Activated T-helper 1 cell treated with Interleukin-2 at 50 U/mL for 16 hours (primary cell): ENCODE results near the gene UNC5C.

Experiments used
- DNase-seq: peaks from one replicate; pipeline ENCODE4 v3.0.0-alpha.2; 2020; ENCODE audit warnings: low read depth

UNC5C gene

DNA sequence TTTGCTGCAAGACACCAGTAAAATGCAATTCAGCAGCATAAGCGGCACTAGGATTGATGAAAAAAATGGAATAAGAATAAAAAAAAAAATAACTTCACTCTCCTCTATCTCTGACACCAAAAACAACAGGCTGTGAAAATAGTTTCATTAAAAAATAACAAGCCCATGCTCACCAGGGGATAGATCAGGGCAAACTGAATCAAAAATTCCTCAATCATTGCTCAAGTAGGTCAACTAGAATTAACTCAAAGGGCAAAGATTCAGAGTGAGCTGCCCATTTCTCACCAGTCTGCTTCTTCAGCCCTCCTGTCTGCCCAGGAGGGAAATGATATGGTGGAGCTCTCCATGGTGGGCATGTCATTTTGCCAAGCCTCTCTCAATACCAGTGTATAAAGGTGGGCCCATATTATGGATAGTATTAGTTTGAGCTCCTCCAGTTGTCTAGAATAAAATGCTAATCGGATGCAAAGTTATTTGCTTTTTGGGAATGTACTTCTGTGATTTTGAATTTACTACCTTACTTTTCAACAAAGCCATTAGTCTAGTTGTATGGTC, 153.9 kb downstream of the UNC5C start:
- DNase-seq = no peak

DNA sequence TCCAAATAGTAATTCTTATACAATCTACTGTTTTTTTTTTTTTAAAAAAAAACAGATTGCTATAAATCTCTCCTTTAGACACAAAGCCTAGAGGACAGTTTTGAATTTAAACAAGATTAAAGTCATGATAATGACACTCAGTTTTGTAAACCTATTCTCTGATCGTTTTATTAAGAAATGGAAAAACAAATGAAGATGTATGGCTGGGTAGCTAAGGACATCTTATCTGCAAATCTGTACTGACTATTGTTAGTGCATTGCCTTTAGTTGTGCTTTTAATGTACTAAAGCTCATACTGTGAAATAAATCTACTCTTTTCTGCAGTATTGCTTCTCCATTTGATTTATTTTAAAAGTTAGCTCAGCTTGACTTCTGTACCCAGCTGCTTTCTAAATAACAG, 155.0 kb downstream of the UNC5C start:
- no peak for DNase-seq

DNA sequence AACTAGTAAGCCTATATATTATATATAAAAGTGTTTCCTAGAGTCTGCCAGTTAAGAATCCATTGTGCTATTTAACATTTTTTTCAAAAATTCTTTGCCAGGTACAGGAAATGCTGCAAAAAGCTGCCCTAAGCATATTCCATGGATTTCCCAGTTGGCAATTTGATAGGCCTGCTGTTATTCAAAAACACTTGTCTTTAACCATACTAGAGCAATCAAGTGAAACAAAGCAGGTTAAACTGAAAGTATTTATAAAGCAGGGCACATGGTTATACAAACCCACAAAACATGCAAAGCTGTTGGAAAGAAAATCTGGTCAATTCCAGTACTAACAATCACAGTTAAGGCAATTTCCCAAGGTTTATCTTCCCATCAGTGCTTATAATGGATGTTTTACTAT, 159.9 kb downstream of the UNC5C start:
- no peak for DNase-seq

DNA sequence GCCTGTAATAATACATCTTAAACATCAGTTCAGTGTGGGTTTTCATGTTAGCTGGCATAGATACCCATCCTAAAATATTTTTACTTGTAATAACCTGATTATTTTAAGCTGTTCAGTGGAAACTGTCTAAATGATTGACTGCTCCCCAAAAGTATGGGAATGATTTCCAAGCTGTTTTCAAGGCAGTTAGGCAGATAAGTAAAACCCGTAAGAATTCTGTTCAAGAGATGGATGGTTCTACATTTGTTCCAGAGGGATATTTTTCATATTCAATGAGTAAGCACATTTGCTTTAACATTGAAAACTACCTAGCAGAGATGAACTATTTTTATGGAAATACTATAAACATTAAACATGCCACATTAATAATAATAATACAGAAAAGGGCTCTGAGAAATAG, 161.1 kb downstream of the UNC5C start:
- DNase-seq = no peak

DNA sequence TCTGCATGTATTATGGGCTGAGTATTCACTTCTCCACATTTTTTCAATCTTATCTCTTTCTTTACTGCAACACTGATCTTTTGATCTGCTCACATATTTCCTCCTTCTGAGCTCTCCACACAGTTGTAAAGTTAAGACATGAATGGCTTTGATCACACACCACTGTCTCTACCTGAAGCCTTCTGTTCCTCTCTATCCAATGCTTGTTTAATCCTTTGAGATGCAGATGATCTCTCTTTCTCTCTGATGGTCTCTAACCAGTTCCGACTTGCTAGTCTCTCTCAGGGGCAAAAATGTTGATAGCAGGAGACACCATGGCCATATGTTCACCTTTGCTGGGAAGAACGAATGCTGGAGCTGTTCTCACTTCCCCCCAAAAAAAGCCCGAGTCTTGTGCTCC, 162.4 kb downstream of the UNC5C start:
- DNase-seq = no peak

DNA sequence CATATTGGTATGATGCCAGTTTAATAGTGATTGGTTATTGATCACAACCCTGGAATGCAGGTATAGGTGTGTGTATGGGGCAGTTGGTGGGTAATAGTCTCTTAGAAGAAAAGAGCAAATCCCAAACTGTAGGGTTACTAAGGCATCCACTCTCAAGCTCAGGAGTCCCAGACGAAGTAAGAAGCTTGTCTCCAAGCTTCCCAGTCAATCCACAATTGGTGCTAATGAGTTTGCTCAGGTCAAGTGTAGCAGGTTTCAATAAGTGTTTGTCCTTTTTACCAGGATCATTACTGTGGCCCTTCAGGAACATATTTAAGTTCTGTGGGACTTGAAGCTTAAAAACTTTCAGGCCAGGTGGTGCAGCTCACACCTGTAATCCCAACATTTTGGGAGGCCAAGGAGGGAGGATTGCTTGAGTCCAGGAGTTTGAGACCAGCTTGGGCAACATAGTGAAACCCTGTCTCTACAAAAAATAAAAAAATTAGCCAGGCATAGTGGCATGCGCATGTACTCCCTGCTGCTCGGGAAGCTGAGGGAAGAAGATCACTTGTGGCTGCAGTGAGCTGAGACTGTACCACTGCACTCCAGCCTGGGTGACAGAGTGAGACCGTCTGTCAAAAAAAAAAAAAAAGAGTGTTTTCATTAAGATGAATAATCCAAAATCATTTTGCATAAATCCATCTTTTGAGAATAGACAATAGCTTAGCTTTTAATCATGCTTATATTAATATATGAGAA, 166.8 kb downstream of the UNC5C start:
- DNase-seq = no peak

DNA sequence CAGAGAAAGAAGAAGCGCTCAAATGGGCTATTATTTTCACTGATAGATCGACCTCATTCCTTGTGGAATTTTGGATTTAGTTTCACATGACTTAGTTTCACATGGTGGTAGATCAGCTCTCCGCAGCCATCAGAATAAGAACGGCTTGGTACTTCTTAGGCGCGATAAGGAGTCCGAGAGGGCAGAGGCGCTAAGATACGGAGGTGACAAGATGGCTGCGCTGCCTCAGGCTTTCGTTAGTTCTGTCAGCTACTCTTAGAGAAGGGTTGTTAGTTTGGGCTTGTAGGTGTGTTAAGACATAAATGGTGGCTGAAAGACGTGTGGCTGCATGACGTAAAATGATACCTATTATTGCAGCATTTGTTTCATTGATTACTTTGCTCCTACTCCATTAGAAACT, 169.1 kb downstream of the UNC5C start:
- DNase-seq = no peak

DNA sequence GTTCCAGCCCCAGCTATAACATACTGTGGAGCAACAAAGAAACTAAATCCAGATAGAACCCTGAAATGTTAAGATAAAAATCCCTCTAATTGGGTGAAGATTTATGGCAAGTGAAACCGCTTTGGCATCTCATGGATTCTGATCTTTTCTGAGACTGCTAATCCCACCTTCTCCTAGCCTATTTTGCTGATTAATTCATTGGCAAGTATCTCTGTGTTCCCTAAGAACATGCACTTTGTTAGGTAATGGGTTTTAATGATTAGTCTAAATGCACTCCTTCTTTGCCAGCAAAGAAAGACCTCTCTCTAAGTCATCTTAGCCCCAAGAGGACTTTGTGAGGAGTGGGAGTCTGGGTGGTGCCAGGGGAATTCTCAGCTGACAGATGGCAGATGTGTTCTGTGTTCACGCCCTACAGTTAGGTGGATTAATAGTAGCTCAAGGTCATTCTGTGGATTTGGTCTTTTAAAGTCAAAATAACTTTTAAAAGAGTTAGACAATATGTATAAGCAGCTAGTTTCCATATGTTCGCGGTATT, 171.3 kb downstream of the UNC5C start:
- no peak for DNase-seq

DNA sequence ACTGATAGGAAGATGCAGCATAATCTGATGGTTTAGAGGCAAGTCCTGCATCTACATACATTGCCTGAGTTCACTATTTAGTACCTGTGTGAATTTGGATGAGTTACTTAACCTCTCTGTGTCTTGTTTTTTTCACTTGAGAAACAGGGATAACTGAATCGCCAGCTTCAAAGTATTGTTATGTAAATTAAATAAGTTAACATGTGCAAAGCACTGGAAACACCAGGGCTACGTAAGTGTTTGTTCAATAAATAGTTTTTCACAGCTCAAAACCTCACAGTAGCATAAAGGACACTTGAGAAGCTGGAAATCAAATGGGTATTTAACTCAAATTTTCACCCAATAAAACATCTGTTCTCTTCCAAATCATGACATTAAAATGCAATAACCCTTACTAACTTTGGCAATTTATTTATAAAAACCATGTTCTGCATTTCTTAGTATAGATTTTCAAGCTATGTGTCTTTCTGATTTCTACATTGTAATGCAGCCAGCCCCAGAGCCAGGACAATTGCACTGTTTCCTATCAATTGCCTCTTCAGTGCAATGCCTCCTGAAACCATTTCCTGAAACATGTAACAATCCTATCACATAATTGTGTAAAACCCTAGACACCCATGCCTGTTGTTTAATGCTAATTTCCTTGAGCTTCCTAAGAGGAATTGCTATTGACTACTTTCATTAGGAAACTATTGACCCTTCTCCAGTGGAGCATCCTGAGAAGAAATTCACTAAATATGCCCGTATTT, 177.1 kb downstream of the UNC5C start:
- DNase-seq = no peak

DNA sequence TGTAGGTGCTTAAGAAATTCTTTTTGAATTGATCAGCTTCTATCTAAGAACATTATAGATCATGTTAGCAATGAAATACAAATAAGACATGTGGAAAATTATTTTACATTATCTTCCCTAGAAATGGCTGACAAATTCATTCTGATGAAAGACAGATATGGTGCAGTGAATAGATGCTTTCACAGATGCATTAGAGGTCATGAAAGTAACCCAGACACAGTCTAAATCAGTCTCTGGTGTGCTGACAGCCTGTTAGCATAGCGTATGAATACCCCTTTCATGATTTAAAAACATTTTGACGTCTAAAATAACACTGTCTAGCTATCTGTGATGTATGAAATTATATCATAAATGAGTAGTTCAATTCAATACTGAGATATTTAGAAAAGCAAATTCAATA, 180.9 kb downstream of the UNC5C start:
- no peak for DNase-seq

DNA sequence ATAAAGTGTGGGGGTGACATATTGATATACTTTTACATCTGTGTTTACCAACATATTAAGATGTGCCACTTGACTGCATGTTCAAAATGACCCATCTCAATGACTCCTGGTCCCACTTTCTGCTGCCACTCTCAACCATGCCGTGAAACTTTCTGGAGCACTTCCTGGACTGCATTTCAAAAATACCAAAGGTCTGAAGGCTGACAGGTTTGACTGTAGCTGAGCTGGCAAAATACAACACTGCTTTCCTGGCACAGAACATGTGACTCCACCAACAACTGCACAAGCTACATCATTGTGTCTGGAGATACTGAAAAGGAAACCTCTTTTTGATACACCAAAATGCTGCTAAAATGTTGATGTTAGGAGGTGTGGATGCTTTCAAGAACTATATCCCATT, 184.8 kb downstream of the UNC5C start:
- no peak for DNase-seq

DNA sequence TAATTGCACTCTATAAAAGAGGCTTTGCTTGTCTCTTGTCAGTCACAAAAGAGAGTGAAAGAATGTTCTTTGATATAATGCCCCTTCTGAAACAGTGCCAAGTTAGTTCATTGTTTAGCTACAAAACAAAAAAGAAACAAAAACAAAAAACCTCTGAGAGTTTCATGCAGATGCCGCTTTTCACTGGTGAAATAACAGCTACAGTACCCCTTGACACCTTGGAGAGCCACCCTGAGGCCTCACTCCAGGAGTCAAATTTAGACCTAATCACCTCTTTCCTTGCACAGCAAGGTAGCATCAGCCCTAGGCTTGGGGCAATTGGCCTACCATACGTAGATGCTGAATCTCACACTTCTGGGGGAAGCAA, 185.2 kb downstream of the UNC5C start:
- no peak for DNase-seq

DNA sequence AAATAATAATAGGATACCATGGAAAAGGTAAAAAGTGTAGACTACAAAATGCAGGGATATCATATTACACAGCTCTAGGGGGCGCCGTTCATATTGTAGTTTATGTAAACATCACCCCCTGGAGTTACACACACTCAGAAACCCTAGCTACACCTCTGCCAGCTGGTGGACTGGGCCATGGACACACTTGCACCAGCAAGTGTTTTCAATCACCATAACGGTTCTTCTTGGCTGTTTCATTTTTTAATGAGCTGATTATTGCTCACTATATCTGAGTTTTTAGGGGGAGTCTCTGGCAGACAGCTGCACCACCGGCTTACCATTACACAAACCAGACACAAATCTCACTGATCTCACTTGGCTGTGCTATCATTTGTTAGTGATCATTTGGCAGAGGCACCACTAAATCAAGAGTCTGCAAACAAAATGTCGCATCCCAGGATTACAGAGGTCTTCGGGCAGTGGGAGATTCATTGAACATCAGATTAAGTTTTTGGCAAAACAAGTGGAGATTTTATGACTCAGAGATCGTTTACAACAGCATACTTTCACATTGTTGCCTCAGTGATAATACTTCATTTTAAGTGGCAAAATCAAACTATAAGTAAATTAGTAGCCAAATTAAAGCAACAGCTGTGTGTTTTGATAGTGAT, 185.7 kb downstream of the UNC5C start:
- no peak for DNase-seq

DNA sequence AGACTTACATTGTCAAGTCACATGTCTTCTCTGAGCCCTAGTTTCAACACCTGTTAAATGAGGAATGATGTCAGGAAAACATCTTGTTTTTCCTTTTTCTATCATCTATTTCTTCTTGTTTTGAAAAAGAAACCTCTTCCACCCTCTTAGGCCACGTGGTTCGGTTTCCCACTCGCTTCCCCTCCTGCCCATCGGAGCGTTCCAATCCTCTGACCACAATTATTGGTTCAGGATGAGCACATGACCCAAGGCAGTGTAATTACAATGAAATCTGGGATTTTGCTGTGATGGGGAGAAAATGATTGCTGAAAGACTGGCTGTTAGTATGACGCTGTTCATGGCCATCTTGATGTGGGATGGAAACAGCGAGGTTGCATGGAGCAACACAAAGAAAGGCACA, 186.7 kb downstream of the UNC5C start:
- DNase-seq = no peak

DNA sequence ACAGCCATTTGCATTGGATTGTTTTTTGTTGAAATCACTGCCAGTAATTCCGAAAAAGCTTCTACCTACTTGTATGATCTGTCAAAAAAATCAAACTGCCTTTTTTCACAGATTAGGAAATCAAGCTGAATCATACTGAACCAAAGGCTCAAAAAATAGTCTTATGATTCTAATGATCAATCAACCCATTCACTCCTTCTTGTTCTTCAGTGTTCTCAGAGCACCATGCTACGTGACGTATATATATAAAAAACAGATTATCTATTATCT, 187.1 kb downstream of the UNC5C start:
- DNase-seq = no peak

DNA sequence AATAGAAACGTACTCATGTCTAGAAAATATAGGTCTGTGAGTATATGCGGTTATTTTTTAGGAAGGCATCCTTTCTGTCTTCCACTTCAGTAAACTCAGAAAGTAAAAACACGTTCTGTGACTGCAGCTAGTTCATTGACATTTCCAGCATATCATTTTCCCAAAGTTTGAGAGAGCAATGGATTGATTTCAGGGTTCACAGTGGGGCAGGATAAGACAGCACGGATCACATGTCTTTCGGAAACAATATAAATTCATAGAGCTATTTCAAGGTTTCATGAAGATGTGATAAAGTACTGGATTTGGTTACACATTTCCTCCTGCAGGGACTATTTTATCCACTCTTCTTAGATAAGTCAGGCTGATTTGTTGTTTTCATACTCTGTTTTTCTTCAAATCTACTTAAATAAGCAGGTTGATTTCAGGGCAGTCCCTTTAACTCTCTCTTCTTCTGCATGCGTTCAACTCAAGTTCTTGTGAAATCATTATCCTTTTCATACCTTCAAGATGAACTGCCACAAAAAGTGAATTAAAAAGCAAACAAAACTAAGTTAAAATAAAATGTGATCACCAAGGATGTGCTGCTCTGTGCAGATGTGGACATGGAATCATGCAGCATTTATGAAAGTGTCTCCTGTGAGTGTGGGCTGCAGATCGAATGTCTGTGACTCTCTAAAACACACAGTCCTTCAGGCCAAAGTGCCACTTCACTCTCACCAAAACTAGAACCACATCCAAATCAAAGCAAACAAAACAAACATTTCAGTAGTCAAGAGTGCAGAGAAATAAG, 187.7 kb downstream of the UNC5C start:
- no peak for DNase-seq

DNA sequence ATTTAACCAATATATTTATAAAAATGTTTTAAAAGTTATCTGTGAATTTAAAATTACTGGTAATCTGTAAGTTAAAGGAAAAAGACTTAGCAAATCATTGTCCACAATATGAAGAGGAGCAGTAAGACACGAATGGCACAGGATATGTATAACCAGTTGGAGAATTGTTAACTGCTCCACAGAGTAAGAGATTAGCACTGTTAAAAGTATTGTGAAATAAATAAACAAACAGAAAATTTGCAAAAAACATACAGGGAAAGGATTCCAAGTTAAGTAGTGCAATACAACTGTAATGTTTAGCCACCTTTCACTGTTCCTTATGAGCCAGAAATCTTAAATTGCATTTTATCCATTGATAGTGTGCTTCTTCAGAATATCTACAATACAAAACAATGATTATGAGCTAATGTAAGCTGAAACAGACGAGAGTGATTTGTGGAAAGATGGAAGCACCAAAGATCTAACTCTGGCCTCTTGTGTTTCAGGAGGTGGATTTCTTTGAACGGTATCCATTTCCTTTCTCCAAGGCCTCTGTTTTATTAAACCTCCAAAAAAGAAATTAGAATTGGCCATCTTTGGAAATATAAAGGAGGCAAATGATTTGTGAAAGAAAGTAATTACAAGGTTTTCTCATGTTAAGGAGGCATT, 188.4 kb downstream of the UNC5C start:
- DNase-seq = no peak

DNA sequence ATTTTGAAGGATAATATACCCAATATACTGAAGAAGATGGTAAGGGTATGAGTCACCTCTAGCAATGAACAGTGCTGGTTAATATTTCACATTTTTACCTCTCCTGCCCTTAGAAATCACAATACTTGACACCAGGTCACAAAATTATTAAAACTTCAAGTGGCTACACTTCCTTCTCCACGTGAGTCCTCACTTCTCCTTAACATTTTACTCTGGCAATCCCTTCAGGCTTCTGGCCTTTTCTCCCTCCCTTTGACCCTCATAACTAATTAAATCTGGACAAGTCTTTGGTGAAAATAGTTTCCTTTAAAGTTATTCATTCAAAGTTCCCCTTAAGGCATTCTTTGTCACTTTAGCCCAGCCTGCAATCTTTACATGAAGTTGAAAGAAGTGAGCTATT, 190.4 kb downstream of the UNC5C start:
- DNase-seq = no peak

DNA sequence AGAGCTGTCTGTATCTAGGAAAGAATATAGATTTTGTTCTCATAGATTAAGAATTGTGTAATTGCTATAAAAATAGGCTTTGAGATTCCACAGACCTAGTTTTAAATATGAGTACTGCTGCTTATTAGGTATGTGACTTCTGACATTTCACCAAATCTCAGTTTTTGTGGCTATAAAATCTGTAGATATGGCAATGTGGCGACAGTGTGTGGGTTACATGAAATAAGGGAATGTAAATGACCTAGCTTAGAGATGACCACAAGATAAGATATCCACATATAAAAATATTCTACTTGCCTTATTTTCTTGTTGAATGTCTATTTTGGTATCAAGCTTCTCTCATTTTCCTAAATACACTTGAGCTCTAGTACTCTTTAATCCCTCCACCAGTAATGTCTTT, 193.8 kb downstream of the UNC5C start:
- DNase-seq = no peak

DNA sequence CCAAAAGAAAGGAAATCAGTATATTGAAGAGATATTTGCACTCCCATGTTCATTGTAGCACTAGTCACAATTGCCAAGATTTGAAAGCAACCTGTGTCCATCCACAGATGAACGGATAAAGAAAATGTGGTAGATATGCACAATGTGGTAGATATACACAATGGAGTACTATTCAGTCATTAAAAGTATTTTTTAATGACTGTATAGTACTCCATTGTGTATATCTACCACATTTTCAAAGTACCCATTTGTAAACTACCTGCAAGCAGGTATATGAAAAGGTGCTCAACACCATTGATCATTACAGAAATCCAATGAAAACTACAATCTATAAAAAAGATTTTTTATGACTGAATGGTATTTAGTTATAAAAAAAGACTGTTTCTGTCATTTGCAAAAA, 200.4 kb downstream of the UNC5C start:
- no peak for DNase-seq

DNA sequence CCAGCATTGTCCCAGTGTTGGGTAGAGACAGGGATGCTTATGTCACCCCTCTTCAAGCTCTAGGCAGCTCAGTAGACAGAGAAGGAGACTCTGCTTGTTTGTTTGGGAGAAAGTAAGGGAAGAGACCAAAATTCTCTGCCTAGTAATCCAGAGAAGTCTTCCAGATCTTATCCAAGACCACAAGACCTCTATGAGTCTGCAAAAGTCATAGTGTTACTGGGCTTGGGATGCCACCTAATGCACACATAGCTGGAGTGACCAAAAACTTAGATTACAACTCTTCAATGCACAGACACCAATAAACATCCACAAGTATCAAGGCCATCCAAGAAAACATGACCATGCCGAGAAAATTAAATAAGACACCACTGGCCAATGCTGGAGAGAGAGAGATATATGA, 205.5 kb downstream of the UNC5C start:
- DNase-seq = no peak

DNA sequence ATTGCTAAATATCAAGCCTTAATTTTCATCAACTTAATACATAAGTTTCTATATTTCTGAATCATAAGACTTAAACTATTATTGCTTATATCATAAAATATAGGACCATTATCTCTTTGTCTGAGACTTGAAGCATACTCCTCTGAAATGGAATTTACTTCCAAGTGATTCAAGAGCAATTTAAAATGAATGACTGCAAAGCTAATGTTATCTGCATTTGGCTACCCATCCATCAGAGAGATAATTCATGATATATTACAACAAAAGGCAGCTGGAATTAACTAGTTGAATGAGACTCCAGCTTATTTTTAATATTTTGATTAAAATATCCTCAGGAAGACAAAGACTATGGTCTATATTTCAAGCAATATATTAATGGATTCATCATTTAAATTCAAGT, 208.6 kb downstream of the UNC5C start:
- no peak for DNase-seq
